Neutrophil (primary cell): ENCODE measurements around the gene TAF1B.
"Not testable (repeated sequence)": the region's sequence is repeated elsewhere in the genome, so short reads cannot be mapped to it uniquely, and the experiment has no call there.

ENCODE experiments used
- H3K27ac ChIP-seq: fragments of 200-600 bp; sonication (generic); 2 replicates; pipeline ENCODE4 v1.5.1; 2016; ENCODE audit warnings: mild to moderate bottlenecking, moderate library complexity
- H3K27me3 ChIP-seq: fragments of 200-600 bp; sonication (generic); 2 replicates; pipeline ENCODE4 v1.6.0; 2016; ENCODE audit warnings: mild to moderate bottlenecking
- H3K36me3 ChIP-seq: fragments of 200-600 bp; sonication (generic); 2 replicates; pipeline ENCODE4 v1.5.1; 2017
- H3K4me1 ChIP-seq, 2 experiments: fragments of 200-600 bp in 1 of 2; sonication (generic) in 1 of 2; 1 replicate in 1 of 2; 2 replicates in 1 of 2; pipeline versions ENCODE4 v1.5.1 to v1.6.1; 2013 to 2016; ENCODE audit warnings: low read depth in 1 of 2, low read length in 1 of 2, mild to moderate bottlenecking in 1 of 2, moderate library complexity in 1 of 2; ENCODE audit not compliant: control insufficient read depth in 1 of 2, insufficient read depth in 1 of 2
- H3K4me3 ChIP-seq, 2 experiments: fragments of 200-600 bp in 1 of 2; sonication (generic) in 1 of 2; 1 replicate in 1 of 2; 2 replicates in 1 of 2; pipeline ENCODE4 v1.5.1; 2013 to 2016; ENCODE audit warnings: low read depth in 1 of 2, low read length in 1 of 2, mild to moderate bottlenecking in 1 of 2, moderate library complexity in 1 of 2
- H3K9me3 ChIP-seq: fragments of 200-600 bp; sonication (generic); 2 replicates; pipeline ENCODE4 v1.5.1; 2016
- TF ChIP-seq, protein P1 (sequence below): fragments of 200-600 bp; sonication (generic); IDR thresholded peaks from 2 replicates; pipeline ENCODE4 v1.5.1; 2016; ENCODE audit warnings: antibody characterized with exemption

The TAF1B gene

DNA sequence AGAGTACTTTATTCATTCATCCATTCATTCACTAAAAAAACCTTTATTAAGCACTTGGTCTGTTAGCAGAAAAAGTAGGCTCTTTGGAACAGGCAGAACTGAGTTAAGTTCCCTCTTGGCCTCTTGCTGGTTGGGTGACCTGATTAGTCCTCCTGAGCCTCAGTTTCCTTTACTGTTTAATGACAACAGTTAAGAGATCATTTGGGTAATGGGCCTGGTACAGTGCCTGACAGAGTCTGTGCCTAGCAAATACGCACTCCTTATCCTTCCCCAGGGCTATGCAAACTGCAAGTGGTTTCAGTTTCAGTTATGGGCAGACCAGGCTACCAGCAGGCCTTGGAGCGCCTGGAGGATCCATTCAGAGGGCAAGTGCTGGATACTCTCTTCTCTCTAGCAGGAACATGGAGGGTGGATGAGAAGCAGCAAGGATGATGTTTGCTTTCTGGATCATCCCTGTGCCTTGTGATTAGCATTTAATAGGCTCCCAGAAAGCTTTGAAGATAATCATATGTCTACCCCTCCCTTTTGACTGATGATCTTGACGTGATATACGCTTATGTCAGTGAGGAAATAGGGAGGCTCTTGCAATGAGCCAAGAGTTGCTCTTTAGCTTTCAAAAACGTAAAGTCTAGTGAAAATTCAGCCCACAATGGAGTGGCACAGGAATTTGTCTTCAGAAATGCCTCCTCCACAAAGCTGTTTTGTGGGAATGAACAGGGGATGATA, 12.4 kb upstream of the TAF1B start:
- Histone ChIP-seq H3K4me3 (no peak overlapping the region), H3K9me3 (no peaks in the 10 kb centered on the region), H3K4me1 (no peaks in the 10 kb centered on the region), H3K27ac (no peak overlapping the region), H3K27me3 (peaks cover 18% of the 10 kb centered on the region), H3K36me3 (no peaks in the 10 kb centered on the region)
- TF ChIP-seq, protein P1, sequence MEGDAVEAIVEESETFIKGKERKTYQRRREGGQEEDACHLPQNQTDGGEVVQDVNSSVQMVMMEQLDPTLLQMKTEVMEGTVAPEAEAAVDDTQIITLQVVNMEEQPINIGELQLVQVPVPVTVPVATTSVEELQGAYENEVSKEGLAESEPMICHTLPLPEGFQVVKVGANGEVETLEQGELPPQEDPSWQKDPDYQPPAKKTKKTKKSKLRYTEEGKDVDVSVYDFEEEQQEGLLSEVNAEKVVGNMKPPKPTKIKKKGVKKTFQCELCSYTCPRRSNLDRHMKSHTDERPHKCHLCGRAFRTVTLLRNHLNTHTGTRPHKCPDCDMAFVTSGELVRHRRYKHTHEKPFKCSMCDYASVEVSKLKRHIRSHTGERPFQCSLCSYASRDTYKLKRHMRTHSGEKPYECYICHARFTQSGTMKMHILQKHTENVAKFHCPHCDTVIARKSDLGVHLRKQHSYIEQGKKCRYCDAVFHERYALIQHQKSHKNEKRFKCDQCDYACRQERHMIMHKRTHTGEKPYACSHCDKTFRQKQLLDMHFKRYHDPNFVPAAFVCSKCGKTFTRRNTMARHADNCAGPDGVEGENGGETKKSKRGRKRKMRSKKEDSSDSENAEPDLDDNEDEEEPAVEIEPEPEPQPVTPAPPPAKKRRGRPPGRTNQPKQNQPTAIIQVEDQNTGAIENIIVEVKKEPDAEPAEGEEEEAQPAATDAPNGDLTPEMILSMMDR, result no peak

DNA sequence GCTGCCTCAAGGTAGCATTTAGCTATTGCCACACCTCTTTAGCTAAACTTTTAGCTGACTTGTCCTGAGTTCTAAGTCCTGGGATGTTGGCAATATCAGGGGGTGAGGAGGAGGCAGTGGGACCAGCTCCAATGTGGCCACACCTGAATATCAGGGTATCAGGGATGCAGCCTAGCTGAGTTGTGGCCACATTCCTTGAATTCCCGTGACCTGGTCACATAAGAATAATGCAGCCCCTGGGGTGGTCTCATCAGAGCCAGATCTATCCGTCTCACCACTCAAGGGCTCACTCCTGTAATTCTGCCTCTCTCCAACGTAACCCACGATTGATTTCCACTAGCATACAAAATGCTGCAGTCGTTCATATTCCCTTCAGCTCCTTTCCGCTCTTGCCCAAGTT, 11.6 kb upstream of the TAF1B start:
- Histone ChIP-seq H3K27ac (no peak overlapping the region), H3K36me3 (no peaks in the 10 kb centered on the region)

DNA sequence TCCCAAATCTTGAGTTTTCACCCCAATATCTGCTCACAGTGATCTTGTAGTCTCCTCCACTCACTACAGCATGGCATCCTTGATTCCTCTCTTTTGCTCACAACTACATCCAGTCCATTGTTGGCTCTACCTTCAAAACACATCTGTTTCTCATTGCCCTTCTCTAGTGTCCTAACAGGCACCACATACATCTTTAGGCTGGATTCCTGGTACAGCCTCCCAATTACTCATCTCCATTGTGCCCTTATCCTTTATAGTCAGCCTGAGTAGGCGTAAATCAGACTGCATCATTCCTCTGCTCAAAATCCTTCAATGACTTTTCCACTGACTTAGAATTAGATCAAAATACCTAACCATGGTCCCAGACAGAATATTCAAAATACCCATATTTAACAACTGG, 10.7 kb upstream of the TAF1B start:
- H3K9me3 ChIP-seq, result no peaks in the 10 kb centered on the region
- H3K4me3 ChIP-seq, result no peak overlapping the region
- H3K27me3 ChIP-seq, result peaks cover 15% of the 10 kb centered on the region
- TF ChIP-seq, protein P1, result no peak
- H3K27ac ChIP-seq, result no peak overlapping the region
- H3K4me1 ChIP-seq, result no peaks in the 10 kb centered on the region
- H3K36me3 ChIP-seq, result no peaks in the 10 kb centered on the region

More for the DNA sequence above, 11.6 kb upstream of the TAF1B start:
- Histone ChIP-seq H3K4me1 (no peaks in the 10 kb centered on the region), H3K9me3 (no peaks in the 10 kb centered on the region), H3K27me3 (peaks cover 18% of the 10 kb centered on the region), H3K4me3 (no peak overlapping the region)
- TF ChIP-seq, protein P1, result no peak

DNA sequence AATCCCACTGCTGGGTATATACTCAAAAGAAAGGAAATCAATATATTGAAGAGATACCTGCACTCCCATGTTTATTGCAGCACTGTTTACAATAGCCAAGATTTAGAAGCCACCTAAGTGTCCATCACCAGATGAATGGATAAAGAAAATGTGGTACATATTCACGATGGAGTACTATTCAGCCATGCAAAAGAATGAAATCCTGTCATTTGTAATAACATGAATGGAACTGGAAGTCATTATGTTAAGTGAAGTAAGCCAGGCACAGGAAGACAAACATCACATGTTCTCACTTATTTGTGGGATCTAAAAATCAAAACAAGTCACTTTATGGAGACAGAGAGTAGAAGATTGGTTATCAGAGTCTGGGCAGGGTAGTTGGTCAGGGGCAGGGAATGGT, 8.2 kb upstream of the TAF1B start:
- not testable (repeated sequence) for H3K36me3 ChIP-seq, H3K4me1 ChIP-seq, H3K27me3 ChIP-seq, H3K9me3 ChIP-seq, H3K27ac ChIP-seq, H3K4me3 ChIP-seq

DNA sequence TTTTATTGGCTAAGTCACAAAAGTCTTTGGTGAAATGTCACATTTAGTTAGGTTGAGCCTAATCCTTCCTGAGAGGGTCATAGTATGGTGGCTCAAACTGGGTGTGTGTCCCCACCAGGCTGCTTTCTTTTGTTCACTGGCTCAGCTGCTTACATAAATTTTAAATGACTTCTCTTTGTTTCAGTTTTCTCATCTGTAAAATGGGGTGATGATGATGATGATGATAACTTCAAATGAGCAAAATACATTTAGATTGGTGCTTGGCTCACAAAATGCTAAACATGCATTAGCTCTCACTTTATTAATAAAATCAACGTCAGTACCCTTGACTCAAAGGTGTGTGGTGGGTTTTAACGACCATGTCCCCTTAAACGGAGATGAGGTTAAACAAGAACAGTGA, 7.2 kb upstream of the TAF1B start:
- H3K27ac ChIP-seq, result no peak overlapping the region
- no peaks in the 10 kb centered on the region for H3K4me1 ChIP-seq
- no peaks in the 10 kb centered on the region for H3K9me3 ChIP-seq
- H3K27me3 ChIP-seq, result peaks cover 3% of the 10 kb centered on the region
- H3K36me3 ChIP-seq, result no peaks in the 10 kb centered on the region
- no peak overlapping the region for H3K4me3 ChIP-seq
- TF ChIP-seq, protein P1, result no peak

DNA sequence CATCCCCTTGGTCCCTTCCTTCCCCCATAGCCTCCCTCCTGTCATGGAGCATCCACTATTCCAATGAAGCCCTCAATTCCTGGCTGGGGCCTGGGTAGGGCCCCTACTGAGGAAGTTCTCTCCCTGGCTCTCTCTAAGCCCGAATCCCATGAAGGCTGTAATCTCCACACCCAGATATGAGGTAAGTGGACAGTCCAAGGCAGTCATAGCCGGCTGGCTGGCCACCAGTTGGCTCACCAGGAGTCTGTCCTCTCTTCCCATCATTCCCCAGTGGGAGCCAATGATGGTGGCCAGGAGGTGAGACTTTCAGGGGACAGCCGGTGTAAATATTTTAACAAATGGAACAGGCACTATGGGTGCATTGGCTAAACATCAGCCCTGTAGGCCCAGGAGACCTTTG, 6.8 kb upstream of the TAF1B start:
- H3K36me3 ChIP-seq, result no peaks in the 10 kb centered on the region
- H3K27me3 ChIP-seq, result peaks cover 2% of the 10 kb centered on the region
- no peaks in the 10 kb centered on the region for H3K9me3 ChIP-seq
- H3K4me1 ChIP-seq, result no peaks in the 10 kb centered on the region
- TF ChIP-seq, protein P1, result no peak
- no peak overlapping the region for H3K4me3 ChIP-seq
- H3K27ac ChIP-seq, result no peak overlapping the region
